ENCODE results near the gene TNFAIP8L3. TPM values are rescaled to one million over a fixed set of nuclear protein-coding genes. Genes with fewer than 3 reads are reported as not detected.

TNFAIP8L3 gene
- total RNA-seq, 4 donors from 2014 or later: 0.75 to 4.9 (median 4.2) TPM

DNA sequence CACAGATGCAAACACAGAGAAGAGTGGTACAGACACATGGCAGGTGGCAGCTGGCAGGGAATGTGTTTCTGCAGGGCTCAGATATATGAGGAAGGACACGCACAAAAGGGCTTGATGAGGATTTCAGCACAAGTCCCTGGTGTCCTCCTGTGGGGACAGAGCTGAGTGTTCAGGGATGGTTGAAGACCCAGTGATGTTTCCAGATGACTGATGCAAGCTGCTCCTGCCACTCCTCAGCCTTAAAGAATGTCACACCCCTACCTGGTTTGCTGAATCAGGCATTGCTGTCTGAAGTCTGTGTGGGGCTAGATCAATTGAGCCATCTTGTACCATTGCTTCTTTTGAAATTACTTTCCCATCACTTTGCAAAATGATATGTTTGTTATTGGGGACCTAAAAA lies 40.2 kb downstream of the TNFAIP8L3 start:
- TF ChIP-seq, protein P1, sequence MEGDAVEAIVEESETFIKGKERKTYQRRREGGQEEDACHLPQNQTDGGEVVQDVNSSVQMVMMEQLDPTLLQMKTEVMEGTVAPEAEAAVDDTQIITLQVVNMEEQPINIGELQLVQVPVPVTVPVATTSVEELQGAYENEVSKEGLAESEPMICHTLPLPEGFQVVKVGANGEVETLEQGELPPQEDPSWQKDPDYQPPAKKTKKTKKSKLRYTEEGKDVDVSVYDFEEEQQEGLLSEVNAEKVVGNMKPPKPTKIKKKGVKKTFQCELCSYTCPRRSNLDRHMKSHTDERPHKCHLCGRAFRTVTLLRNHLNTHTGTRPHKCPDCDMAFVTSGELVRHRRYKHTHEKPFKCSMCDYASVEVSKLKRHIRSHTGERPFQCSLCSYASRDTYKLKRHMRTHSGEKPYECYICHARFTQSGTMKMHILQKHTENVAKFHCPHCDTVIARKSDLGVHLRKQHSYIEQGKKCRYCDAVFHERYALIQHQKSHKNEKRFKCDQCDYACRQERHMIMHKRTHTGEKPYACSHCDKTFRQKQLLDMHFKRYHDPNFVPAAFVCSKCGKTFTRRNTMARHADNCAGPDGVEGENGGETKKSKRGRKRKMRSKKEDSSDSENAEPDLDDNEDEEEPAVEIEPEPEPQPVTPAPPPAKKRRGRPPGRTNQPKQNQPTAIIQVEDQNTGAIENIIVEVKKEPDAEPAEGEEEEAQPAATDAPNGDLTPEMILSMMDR (IDR thresholded peaks at IDR 0.05 in 4 of 5, conservative IDR thresholded peaks at IDR 0.05 in 1 of 5): no peak
- intact Hi-C loops (cut with DNase I; ENCODE audit: low total_unique reads) (no loop called here), in situ Hi-C loops (cut with MboI; ENCODE audit: low sequenced_read_pairs in 4 of 4) (no loop called here)
- Histone ChIP-seq H3K4me1 (peaks cover 2 to 12% of the 10 kb centered on the region in 2 donors), H3K27me3 (no peaks in the 10 kb centered on the region), H3K27ac (no peak overlapping the region), H3K4me3 (no peak overlapping the region), H3K36me3 (no peaks in the 10 kb centered on the region), H3K9me3 (no peaks in the 10 kb centered on the region)
- ATAC-seq (no peak), DNase-seq (no peak)

DNA sequence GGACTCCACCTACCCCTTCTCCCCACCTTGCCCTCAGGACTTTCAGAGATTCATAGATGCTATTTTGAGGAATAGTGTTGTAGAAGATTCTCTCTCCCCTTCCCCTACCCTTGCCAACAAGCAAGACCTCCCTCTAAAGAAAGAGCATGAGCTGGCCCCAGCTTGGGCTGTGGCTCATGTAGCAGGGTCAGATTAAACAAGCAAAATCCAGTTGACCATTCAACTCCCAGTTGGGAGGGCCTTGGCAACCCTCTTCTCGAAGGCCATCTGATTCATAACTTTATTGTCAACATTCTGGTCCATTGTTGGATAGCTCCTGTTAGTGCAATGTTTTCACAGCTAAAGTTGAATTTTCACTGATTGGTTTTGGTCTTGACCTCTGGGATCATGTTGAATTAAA lies 41.1 kb downstream of the TNFAIP8L3 start:
- TF ChIP-seq POLR2A (IDR thresholded peaks at IDR 0.05): no peak
- TF ChIP-seq, protein P1 (IDR thresholded peaks at IDR 0.05 in 4 of 5, conservative IDR thresholded peaks at IDR 0.05 in 1 of 5): no peak
- H3K27ac ChIP-seq: no peak overlapping the region
- peaks cover 2 to 12% of the 10 kb centered on the region in 2 donors for H3K4me1 ChIP-seq
- intact Hi-C loops (cut with DNase I; ENCODE audit: low total_unique reads): no loop called here
- H3K27me3 ChIP-seq: no peaks in the 10 kb centered on the region
- H3K9me3 ChIP-seq: no peaks in the 10 kb centered on the region
- H3K36me3 ChIP-seq: no peaks in the 10 kb centered on the region
- no peak overlapping the region for H3K4me3 ChIP-seq
- in situ Hi-C loops (cut with MboI; ENCODE audit: low sequenced_read_pairs in 4 of 4): no loop called here
- ATAC-seq (no peak), DNase-seq (no peak)

DNA sequence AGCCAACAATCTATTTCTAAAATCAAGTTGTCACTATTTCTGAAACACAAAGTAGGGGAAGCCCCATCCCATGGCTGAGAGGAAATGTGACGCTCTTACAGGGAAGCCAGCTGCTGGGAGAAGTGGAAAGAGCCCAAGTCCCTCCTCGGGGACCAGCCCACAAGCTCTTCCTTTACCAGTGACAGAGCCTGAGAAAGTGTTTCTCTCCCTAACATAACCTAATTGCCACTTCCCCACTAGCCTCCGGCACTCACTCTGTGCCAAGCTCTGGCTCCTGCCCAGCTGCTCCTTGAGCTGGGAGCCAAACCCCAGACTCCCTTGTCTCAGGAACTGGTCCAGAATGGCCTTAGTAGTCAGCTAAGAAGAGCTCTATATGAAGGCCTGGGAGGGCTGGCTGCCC lies 42.9 kb downstream of the TNFAIP8L3 start:
- no peaks in the 10 kb centered on the region for H3K27me3 ChIP-seq
- peak overlapping the region in 1 of 4 donors; percentile 4 for H3K27ac ChIP-seq
- H3K36me3 ChIP-seq: no peaks in the 10 kb centered on the region
- in situ Hi-C loops (cut with MboI; ENCODE audit: low sequenced_read_pairs in 4 of 4) (no loop called here), intact Hi-C loops (cut with DNase I; ENCODE audit: low total_unique reads) (no loop called here)
- peaks cover 2 to 12% of the 10 kb centered on the region in 2 donors for H3K4me1 ChIP-seq
- H3K4me3 ChIP-seq: no peak overlapping the region
- no peaks in the 10 kb centered on the region for H3K9me3 ChIP-seq
- ATAC-seq (peak; percentile 55 to 60), DNase-seq (peak; percentile 6 to 39)
- TF ChIP-seq POLR2A (IDR thresholded peaks at IDR 0.05): no peak

DNA sequence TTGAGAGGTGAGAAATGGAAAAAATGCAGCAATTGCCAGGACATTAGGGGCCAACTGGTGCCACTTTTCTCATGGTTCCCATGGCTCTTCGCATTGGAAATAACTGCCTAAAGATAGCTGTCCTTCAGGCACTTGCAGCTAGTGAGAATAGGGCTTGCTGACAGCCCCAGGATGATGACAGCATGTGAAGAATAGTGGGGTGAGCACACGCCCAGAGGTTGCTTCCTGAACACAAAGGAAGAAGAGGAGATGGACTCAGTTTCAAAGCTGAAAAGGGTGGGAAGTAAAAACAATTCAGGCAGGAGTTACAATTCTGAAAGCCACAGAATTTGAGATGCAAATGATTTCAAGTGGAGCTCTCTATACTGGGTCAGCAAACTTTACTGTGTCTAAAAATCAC lies 45.6 kb downstream of the TNFAIP8L3 start:
- no peak for DNase-seq
- Histone ChIP-seq H3K27ac (no peak overlapping the region), H3K4me1 (peaks cover 2 to 12% of the 10 kb centered on the region in 2 donors), H3K27me3 (no peaks in the 10 kb centered on the region), H3K36me3 (no peaks in the 10 kb centered on the region), H3K9me3 (no peaks in the 10 kb centered on the region), H3K4me3 (no peak overlapping the region)
- no peak for ATAC-seq
- intact Hi-C loops (cut with DNase I; ENCODE audit: low total_unique reads): no loop called here
- in situ Hi-C loops (cut with MboI; ENCODE audit: low sequenced_read_pairs in 4 of 4): no loop called here
- TF ChIP-seq POLR2A (IDR thresholded peaks at IDR 0.05): no peak
- TF ChIP-seq, protein P1 (IDR thresholded peaks at IDR 0.05 in 4 of 5, conservative IDR thresholded peaks at IDR 0.05 in 1 of 5): no peak

DNA sequence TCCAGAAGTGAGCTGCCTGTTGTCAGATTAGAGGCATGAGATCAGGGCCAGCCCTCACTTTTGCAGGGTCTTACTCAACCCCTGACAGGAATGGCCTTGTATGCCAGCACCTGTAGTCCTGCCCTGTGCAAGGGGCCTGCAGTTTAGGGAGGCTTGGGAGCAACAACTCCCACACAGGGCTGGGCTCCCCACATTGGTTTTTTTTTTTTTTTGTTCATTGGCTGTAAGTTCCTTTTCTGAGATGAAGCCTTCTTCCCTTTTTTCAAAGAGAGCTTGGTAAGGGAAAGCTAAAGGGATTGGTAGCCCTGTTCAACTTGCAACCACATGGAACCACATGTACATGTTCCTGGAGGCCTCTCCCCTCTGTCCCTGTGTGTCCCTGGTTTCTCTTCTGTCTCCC lies 46.4 kb downstream of the TNFAIP8L3 start:
- Histone ChIP-seq H3K4me3 (no peak overlapping the region), H3K36me3 (no peaks in the 10 kb centered on the region), H3K27ac (no peak overlapping the region), H3K27me3 (no peaks in the 10 kb centered on the region), H3K4me1 (peaks cover 2 to 12% of the 10 kb centered on the region in 2 donors), H3K9me3 (no peaks in the 10 kb centered on the region)
- ATAC-seq (no peak), DNase-seq (no peak)
- intact Hi-C loops (cut with DNase I; ENCODE audit: low total_unique reads): no loop called here
- TF ChIP-seq, protein P1 (IDR thresholded peaks at IDR 0.05 in 4 of 5, conservative IDR thresholded peaks at IDR 0.05 in 1 of 5): no peak
- no peak for TF ChIP-seq POLR2A (IDR thresholded peaks at IDR 0.05)
- in situ Hi-C loops (cut with MboI; ENCODE audit: low sequenced_read_pairs in 4 of 4): no loop called here
